Adrenal gland (tissue), 5 donors: Measurements from ENCODE around the gene ZBTB3.

Experiments used
- CTCF ChIP-seq, 6 experiments: fragments of 450-650 bp in 4 of 6; fragments of 200-600 bp in 2 of 6; sonication (generic) in 1 of 6; IDR thresholded peaks; 1 replicate in 5 of 6; 2 replicates in 1 of 6; pipeline versions ENCODE4 v1.5.1 to v1.8.0; 2016 to 2021; ENCODE audit warnings: antibody characterized with exemption in 6 of 6, mild to moderate bottlenecking in 2 of 6, moderate library complexity in 1 of 6
- POLR2A ChIP-seq, 2 donors: fragments of 450-650 bp; IDR thresholded peaks; one replicate each; pipeline ENCODE4 v1.6.1; 2017; ENCODE audit warnings: antibody characterized with exemption in 2 of 2, mild to moderate bottlenecking in 2 of 2, moderate library complexity in 1 of 2
- donor health status: DM: no; HTN: no; CAD: no.

GRCh38 chr11:62789576-62789975 is 35.6 kb upstream of the ZBTB3 start:
- TF ChIP-seq CTCF (IDR thresholded peaks at IDR 0.05) (no peak), POLR2A (IDR thresholded peaks at IDR 0.05) (no peak)
